Panc1 (cell line): Measurements from ENCODE around the gene CFD. TPM values are rescaled to one million over a fixed set of nuclear protein-coding genes. Genes with fewer than 3 reads are reported as not detected.

ENCODE experiments used
- ATAC-seq: fragments of 200-7000 bp; cut with Tn5 transposase; 2 replicates; pipeline ENCODE4 v1.9.1; 2020; ENCODE audit warnings: mild to moderate bottlenecking, moderate library complexity
- BruUV-seq: library from RNA; stranded (reverse); fragments of 400-500 nt; replicated peaks from 2 replicates; lab custom pipeline; 2021; lab: Mats Ljungman, UMichigan
- CTCF ChIA-PET: fragments of 300-600 bp; sonication (Branson Sonifier 250); formaldehyde crosslinking; loops from one replicate; lab custom pipeline; 2022; ENCODE audit warnings: antibody characterized with exemption; lab: Charles Lee
- POLR2A ChIA-PET: fragments of 300-600 bp; sonication (Branson Sonifier 250); formaldehyde crosslinking; loops from one replicate; lab custom pipeline; 2022; ENCODE audit warnings: antibody characterized with exemption; lab: Charles Lee
- DNase-seq: peaks from one replicate; pipeline ENCODE4 v3.0.0-alpha.2; 2010; ENCODE audit warnings: low read depth, low spot score
- H3K27ac ChIP-seq: 2 replicates; pipeline ENCODE4 v1.5.1; 2011; ENCODE audit warnings: mild to moderate bottlenecking, low read length, inconsistent platforms
- H3K27me3 ChIP-seq: fragments of 200-500 bp; sonication (Bioruptor generic); 2 replicates; pipeline ENCODE4 v1.6.0; 2014; ENCODE audit warnings: low read length, inconsistent platforms; ENCODE audit not compliant: control insufficient read depth, insufficient read depth
- H3K36me3 ChIP-seq: fragments of 200-500 bp; sonication (Bioruptor generic); 2 replicates; pipeline ENCODE4 v1.5.1; 2014; ENCODE audit warnings: inconsistent platforms, mild to moderate bottlenecking, low read length, moderate library complexity; ENCODE audit not compliant: control insufficient read depth, insufficient read depth
- H3K4me1 ChIP-seq: 2 replicates; pipeline ENCODE4 v1.5.1; 2011; ENCODE audit warnings: inconsistent platforms, mild to moderate bottlenecking, low read length, moderate library complexity; ENCODE audit not compliant: control insufficient read depth, insufficient read depth
- H3K4me3 ChIP-seq, 2 experiments: 2 replicates each; pipeline ENCODE4 v1.5.1; 2011 to 2012; ENCODE audit warnings: low read depth in 2 of 2, low read length in 2 of 2, mild to moderate bottlenecking in 2 of 2, inconsistent platforms in 1 of 2, moderate library complexity in 1 of 2
- H3K9me3 ChIP-seq: fragments of 200-500 bp; sonication (Bioruptor generic); 2 replicates; pipeline ENCODE4 v1.5.1; 2014; ENCODE audit warnings: low read depth, mild to moderate bottlenecking, inconsistent platforms, low read length, moderate library complexity; ENCODE audit not compliant: control insufficient read depth, insufficient read depth
- CTCF ChIP-seq: fragments of 450-650 bp; IDR thresholded peaks from 2 replicates; pipeline ENCODE4 v1.5.1; 2017; ENCODE audit warnings: mild to moderate bottlenecking
- POLR2AphosphoS5 ChIP-seq: IDR thresholded peaks from 2 replicates; pipeline ENCODE4 v1.6.1; 2012; ENCODE audit warnings: mild to moderate bottlenecking, low read depth, low read length, moderate library complexity
- REST ChIP-seq, 2 experiments: IDR thresholded peaks; 2 replicates each; pipeline ENCODE4 v1.6.1; 2011 to 2012; ENCODE audit warnings: low read depth in 2 of 2, control low read depth in 1 of 2, low read length in 1 of 2, mild to moderate bottlenecking in 1 of 2, moderate library complexity in 1 of 2; ENCODE audit not compliant: insufficient read depth in 1 of 2
- SIN3A ChIP-seq: IDR thresholded peaks from 2 replicates; pipeline ENCODE4 v1.6.1; 2012; ENCODE audit warnings: low read depth, mild to moderate bottlenecking, low read length, moderate library complexity, borderline replicate concordance; ENCODE audit not compliant: insufficient read depth
- TCF7L2 ChIP-seq: IDR thresholded peaks from 2 replicates; pipeline ENCODE4 v1.6.1; 2011; ENCODE audit warnings: mild to moderate bottlenecking, low read depth, low read length, inconsistent platforms
- in situ Hi-C: cut with HindIII; loops from 2 replicates; pipeline ENCODE4 v1.10.0; 2016; ENCODE audit warnings: low sequenced_read_pairs, low pct_unique_long_range_greater_than_20kb
- intact Hi-C: fragments of 100-400 bp; cut with micrococcal nuclease; formaldehyde crosslinking; loops from one replicate; pipeline ENCODE4 v1.10.0; 2022; ENCODE audit not compliant: unreplicated experiment
- total RNA-seq: library from RNA; stranded (reverse); gene quantifications from one replicate; pipeline ENCODE4 v1.2.1, GENCODE V29; 2021; ENCODE audit not compliant: unreplicated experiment

The CFD gene
- total RNA-seq, 1 experiment from 2014 or later, result 9.9 TPM

- Histone ChIP-seq H3K36me3 (no peaks in the 10 kb centered on the region), H3K4me3 (no peak overlapping the region), H3K27ac (no peak overlapping the region), H3K9me3 (no peaks in the 10 kb centered on the region), H3K4me1 (peaks cover 5% of the 10 kb centered on the region; the same call in 1 of the 2 replicates), H3K27me3 (no peaks in the 10 kb centered on the region)
- DNase-seq (no peak), ATAC-seq (no peak)
- in situ Hi-C loops, result no loop called here
- no TSS peak for BruUV-seq
- intact Hi-C loops, result no loop called here
- CTCF ChIA-PET, result no interaction called here
- TF ChIP-seq REST (IDR thresholded peaks at IDR 0.05; ENCODE audit: insufficient read depth in 1 of 2, low read depth in 2 of 2, low read length in 1 of 2) (no peak), POLR2AphosphoS5 (no peak), CTCF (no peak), SIN3A (no peak), TCF7L2 (no peak)
- POLR2A ChIA-PET, result no interaction called here
Observed at GRCh38 chr19:867855-868457, 8.5 kb downstream of the CFD start.

- intact Hi-C loops (no loop called here), in situ Hi-C loops (no loop called here)
- Histone ChIP-seq H3K4me3 (no peak overlapping the region), H3K36me3 (no peaks in the 10 kb centered on the region), H3K27ac (no peak overlapping the region), H3K27me3 (no peaks in the 10 kb centered on the region), H3K4me1 (peaks cover 5% of the 10 kb centered on the region; the same call in 1 of the 2 replicates), H3K9me3 (no peaks in the 10 kb centered on the region)
- CTCF ChIA-PET, result no interaction called here
- DNase-seq (no peak), ATAC-seq (no peak)
- no peak for TF ChIP-seq SIN3A
- no peak for TF ChIP-seq REST (IDR thresholded peaks at IDR 0.05; ENCODE audit: insufficient read depth in 1 of 2, low read depth in 2 of 2, low read length in 1 of 2)
- no peak for TF ChIP-seq TCF7L2
- no peak for TF ChIP-seq POLR2AphosphoS5
- no peak for TF ChIP-seq CTCF
- POLR2A ChIA-PET, result no interaction called here
- no TSS peak for BruUV-seq
Observed at GRCh38 chr19:868458-869244, 9.2 kb downstream of the CFD start.
